SU-DHL-6 (cell line): Measurements from ENCODE around the gene ATP6V1G2.

Experiments used
- EZH2phosphoT487 ChIP-seq: fragments of 200-600 bp; sonication (generic), shearing (Covaris generic); conservative IDR thresholded peaks from 2 replicates; pipeline ENCODE4 v1.6.1; 2018; ENCODE audit warnings: mild to moderate bottlenecking, antibody characterized with exemption, low read length, moderate library complexity, mixed read lengths
- TF ChIP-seq, protein P1 (sequence below): fragments of 200-600 bp; sonication (generic); IDR thresholded peaks from one replicate; pipeline ENCODE4 v1.5.1; 2017; ENCODE audit warnings: antibody characterized with exemption, mild to moderate bottlenecking, low read length, moderate library complexity; ENCODE audit not compliant: insufficient read depth, poor library complexity, severe bottlenecking

- TF ChIP-seq, protein P1, sequence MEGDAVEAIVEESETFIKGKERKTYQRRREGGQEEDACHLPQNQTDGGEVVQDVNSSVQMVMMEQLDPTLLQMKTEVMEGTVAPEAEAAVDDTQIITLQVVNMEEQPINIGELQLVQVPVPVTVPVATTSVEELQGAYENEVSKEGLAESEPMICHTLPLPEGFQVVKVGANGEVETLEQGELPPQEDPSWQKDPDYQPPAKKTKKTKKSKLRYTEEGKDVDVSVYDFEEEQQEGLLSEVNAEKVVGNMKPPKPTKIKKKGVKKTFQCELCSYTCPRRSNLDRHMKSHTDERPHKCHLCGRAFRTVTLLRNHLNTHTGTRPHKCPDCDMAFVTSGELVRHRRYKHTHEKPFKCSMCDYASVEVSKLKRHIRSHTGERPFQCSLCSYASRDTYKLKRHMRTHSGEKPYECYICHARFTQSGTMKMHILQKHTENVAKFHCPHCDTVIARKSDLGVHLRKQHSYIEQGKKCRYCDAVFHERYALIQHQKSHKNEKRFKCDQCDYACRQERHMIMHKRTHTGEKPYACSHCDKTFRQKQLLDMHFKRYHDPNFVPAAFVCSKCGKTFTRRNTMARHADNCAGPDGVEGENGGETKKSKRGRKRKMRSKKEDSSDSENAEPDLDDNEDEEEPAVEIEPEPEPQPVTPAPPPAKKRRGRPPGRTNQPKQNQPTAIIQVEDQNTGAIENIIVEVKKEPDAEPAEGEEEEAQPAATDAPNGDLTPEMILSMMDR, result no peak
- no peak for TF ChIP-seq EZH2phosphoT487
Measured at GRCh38 chr6:31587791-31588777, 41.7 kb upstream of the ATP6V1G2 start.
